Stimulated activated CD4-positive, alpha-beta T cell treated with anti-CD3 and anti-CD28 coated beads, Interleukin-12 subunit alpha, Interleukin-12 subunit beta, amount 100 ng/mL, for 48 hours (primary cell): Measurements from ENCODE around the gene GPRC5B.

Source experiments
- DNase-seq, 3 donors: peaks; one replicate each; pipeline ENCODE4 v3.0.0-alpha.2; 2020; ENCODE audit warnings: low read depth in 2 of 3, low spot score in 1 of 3

Gene GPRC5B

GRCh38 chr16:19846436-19846835 lies 38.2 kb downstream of the GPRC5B start:
- no peak for DNase-seq

- DNase-seq: no peak
Measured at GRCh38 chr16:19844945-19845641, 39.6 kb downstream of the GPRC5B start.

DNA sequence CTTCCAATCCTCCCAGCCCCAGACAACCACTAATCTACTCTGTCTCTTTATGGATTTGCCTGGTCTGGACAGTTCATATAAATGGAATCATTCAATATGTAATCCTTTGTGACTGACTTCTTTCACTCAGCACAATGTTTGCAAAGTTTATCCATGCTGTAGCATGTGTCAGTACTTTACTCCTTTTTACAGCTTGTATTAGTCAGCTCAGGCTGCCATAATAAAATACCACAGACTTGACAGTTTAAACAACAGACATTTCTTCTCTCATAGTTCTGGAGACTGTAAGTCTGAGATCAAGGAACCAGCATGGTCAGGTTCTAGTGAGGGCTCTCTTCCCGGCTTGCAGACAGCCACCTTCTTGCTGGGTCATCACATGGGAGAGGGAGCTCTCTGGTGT lies 41.3 kb downstream of the GPRC5B start:
- DNase-seq: no peak

- no peak for DNase-seq
Measured at GRCh38 chr16:19842426-19843157, 42.1 kb downstream of the GPRC5B start.

GRCh38 chr16:19841184-19841583 lies 43.5 kb downstream of the GPRC5B start:
- no peak for DNase-seq

DNA sequence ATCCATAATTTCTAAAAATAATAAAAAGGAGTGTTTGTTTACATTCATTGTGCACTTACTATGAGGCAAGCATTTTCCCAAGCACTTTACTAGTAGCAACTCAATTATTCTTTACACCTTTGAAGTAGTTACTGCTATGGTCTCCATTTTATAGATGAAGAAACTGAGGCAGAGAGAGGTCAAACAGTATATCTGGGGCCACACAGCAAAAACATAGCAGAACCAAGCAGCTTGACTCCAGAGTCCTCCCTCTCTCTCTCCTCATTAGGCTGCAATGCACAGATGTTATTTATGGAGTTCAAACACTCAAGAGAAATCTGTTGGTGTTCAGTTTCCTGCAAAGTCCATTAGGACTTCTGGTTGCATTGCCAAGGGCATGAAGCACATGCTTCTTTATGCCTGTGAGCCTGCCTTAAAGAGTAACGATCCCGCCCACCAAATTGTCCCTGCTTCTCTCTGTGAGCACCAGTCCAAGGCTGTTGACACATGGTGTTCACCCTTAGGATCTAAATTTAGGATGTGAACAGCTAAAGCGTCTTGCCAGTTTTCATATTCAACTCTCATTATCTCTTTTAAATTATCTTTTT lies 44.0 kb downstream of the GPRC5B start:
- no peak for DNase-seq

DNA sequence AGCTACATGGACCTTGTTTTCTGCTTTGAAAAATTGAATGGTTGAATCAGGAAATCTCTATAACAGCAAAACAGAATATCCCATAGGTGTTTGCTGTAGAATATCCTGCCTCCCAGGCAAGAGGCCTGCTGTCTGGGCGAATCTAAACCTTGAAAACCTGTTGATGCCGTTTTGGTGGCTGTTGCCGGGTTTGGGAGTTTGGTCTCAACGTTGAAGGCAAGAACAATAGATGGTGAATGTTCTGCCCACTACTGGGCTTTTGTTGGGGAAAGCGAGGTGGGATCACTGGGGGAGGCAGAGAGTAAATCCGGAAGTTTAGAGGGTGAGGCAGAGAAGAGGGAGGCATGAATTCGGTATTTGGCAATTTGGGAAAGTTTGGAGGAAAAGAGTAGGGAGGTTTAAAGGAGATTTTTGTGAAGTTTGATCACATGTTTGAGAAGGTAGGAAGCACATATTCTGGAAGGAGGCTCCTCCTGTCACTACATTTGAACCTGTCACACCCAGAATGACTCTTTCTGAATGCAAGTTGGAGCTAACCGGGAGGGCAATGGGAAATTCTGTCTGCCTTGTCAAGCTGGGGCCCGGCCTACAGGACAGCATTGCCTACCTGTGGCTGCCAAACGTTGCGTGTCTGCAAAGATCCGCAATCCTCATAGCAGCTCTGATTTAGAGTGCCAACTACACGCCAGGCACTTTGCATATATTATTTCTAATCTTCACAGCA lies 46.5 kb downstream of the GPRC5B start:
- no peak for DNase-seq

GRCh38 chr16:19837331-19837980 lies 47.2 kb downstream of the GPRC5B start:
- DNase-seq: no peak

DNA sequence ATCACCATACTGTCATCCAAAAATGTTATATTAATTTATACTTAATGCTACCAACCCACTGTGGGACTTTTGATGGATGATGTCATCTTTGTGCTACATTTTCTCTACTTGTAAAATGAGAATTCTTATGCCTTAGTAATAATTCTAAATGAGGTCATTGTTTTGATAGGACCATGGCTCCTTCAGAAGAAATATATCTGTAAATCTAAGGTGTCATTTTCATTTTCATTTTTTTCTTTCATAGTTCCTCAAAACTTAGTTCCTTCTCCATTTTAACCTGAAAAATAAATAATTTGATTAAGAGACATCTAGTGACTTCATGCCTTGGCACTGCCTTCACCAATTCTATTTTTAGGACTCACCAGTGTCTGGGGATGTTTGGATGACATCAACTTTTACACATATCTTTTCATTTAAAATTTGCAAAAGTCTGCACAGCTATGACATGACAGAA lies 48.7 kb downstream of the GPRC5B start:
- no peak for DNase-seq

GRCh38 chr16:19835196-19835595 lies 49.5 kb downstream of the GPRC5B start:
- DNase-seq: no peak

DNA sequence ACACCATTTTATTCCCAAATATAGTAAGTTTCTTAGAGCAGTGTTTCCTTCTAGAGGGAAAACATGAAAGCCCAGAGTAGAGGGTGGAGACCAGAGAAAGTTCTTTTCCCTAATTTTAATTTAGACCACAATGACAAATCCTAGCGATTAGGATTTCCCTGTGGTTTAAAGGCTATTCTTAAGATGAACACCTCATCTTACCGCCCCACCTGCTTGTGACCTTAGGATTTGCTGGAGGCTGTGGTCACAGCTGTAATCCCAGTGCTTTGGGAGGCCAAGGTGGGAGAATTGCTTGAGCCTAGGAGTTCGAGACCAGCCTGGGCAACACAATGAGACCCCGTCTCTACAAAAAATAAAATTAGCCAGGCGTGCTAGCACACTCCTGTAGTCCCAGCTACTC lies 51.1 kb downstream of the GPRC5B start:
- DNase-seq: no peak

DNA sequence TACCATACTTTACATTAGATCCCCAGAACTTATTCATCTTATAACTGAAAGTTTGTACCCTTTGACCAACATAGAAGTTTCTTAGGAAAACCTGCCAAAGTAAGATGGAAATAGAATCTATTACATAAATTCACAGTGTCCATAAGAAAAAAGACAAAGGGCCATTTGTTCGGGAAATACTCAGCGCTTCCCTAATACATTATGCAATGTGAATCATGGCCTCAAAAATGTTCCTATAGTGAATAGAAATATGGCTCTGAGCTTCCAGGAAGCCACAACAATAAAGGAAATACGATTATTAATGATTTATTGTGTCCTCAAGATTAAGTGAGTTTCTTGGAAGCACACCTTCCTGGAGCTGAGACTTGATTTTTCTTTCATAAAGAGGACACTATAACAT lies 51.5 kb downstream of the GPRC5B start:
- DNase-seq: no peak

- no peak for DNase-seq
Measured at GRCh38 chr16:19831678-19832077, 53.0 kb downstream of the GPRC5B start.

DNA sequence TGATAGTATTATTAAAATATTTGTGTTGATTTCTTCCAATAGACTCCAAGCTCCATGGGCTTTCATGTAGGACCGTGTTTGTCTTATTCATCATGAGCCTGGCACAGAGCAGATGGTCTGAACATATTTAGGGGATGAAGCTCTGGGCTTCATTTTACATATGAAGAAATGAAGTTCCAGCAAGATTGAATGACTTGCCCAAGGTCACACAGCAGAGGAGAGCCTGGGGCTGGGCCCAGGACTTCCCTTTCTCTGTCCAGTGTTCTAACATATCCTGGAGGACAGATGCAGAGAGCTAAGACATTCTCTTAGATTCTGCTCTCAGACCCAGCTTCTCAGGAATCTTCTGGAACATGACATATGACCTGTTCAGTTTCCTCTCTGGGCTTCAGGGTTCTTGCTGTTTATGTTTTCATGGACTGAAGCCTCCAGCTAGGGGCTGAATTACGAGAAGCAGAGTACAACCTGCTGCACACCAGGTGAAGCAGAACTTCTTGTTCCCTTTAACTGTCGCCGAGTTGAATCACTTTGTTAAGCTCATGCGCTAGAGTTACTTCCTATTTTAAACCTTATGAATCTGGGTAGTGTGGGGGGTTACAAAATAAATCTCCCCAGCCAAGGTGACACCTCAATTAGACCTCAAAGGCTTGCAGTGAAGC lies 53.6 kb downstream of the GPRC5B start:
- DNase-seq: no peak

DNA sequence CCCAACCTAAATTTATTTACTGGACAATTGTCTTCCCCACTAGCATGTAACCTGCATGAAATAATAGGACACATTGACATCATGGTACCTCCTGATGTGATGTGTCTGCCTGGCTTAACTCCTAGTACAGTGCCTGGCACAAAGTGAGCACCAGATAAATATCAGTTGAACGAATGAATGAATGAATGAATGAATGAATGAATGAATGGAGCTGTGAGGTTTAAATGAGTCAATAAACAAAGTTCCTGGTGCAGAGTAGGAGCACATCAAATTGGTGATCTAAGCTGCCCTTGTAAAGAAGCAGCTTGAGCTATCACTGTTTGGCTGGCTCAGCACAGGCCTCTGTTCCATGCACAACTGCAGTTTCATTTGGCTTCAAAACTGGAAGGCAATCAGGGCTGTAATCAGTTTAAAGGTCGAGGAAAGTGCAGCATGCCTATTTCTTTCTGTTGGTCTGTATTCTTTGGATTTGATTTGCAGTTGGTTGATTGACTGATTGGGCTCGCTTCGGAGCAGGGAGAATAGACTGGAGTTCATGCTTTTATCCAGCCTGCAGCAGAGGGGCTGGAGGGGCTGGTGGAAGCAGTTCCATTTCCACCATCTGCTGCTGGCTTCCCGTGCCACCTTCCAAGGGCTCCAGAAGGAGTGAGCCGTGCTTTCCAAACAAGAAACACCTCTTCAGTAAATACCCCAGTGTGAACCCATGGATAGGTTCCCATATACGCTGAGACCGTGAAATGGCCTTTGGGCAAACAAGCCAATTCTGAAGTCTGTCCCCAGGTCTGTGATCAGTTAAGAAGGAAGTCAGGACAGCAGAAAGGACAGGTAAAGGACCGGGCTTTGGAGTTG lies 54.6 kb downstream of the GPRC5B start:
- DNase-seq: no peak

DNA sequence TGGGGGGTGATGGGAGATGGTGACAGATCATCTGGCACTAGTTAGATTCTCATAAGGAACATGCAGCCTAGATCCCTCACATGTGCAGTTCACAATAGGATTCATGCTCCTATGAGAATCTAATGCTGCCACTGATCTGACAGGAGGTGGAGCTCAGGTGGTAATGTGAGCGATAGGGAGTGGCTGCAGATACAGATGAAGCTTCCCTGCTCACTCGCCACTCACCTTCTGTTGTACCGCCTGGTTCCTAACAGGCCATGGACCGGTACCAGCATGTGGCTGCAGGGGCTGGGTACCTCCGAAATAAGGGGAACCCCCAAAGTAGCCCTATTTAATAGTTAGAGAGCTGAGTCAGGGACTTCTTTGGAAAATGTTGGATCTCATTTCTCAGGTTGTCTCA lies 60.4 kb downstream of the GPRC5B start:
- DNase-seq: no peak

GRCh38 chr16:19823322-19823721 lies 61.3 kb downstream of the GPRC5B start:
- no peak for DNase-seq

- no peak for DNase-seq
Measured at GRCh38 chr16:19822533-19822932, 62.1 kb downstream of the GPRC5B start.

DNA sequence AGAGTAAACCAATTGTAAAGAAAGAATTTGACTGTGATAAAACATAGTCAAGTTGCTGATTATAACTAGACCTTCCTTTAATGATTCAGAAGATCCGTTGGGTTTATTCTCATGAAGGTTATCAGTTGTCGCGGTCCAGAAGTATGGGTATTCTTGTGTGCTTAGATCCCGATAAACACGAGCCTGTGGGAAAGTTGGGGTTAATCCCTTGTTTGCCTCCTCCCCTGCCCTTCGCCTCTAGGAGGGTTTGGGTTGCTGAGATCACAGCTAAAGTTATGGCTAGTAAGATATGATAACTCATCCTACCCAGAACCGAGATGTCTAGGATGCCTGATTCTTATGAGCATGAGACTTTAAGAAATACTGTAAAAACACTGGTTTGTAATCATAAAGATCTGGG lies 66.8 kb downstream of the GPRC5B start:
- no peak for DNase-seq

- no peak for DNase-seq
Measured at GRCh38 chr16:19817122-19817521, 67.5 kb downstream of the GPRC5B start.
